Amniotic stem cell (primary cell): Measurements from ENCODE around the gene PHRF1.

Experiments used
- DNase-seq: peaks from one replicate; lab custom pipeline; 2025; lab: John Stamatoyannopoulos, UW

Gene PHRF1

DNA sequence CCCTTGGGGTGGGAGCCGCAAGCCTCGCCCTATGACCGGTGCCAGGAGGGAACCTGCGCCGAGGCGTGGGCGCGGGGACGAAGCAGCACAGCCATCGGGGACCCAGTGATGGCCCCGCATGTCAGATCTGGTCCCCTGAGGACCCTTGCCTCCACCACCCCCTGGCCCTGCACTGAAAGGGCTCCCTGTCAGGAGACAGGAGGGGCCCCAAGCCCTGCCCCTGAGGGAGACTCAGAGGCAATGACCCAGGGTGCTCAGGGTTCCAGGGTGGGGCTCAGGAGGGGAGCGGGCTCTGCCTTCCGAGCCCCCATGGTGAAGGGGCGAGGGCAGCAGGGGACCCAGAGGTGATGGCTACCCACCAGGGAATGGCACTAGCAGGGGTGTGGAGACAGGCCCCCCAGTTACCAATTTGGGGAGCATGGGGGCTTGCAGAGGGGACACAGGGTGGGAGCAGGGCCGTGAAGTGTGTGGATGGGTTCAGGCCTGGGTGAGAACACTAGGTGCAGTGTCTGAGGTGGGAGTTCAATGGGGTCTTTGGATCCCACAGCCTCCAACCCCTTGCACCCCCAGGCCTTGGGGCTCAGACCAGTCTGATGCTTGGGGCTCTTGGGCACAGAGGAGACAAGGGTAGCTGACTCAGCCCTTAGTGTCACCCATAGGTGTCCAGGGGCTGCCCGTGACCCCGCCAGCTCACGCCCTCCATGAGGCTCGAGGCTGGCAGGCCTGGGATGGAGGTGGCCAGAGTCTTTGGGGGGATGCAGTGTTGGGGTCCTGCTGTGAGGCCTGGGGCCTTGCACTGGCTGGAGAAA is 38.4 kb upstream of the PHRF1 start:
- DNase-seq, result no peak

DNA sequence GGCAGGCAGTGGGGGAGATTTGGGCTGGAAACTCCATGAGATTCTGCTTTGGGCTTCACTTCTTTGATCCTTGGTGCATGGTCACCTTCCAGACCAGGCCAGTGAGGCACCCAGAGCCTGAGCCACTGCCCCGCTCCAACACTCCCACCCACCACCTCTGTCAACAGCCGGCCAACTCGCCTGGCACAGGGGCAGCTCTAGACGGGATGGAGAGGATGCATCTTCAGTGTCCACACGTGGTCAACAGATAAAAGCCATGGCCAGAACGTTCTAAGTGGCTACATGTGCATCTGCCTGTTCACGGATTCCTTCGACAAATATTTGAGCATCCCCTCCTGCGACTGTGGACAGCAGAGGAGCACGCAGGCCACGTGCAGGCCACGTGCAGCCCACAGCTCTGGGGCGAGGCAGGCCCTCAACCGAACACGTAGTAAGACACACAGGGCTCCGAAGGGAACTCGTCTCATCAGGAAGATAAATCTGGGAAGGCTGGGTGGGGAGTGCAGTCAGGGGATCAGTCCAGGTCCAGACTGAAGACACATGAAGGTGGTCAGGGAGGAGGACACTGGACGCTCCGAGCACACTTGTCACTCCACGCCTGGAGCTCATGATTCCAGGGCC is 37.7 kb upstream of the PHRF1 start:
- DNase-seq, result no peak

DNA sequence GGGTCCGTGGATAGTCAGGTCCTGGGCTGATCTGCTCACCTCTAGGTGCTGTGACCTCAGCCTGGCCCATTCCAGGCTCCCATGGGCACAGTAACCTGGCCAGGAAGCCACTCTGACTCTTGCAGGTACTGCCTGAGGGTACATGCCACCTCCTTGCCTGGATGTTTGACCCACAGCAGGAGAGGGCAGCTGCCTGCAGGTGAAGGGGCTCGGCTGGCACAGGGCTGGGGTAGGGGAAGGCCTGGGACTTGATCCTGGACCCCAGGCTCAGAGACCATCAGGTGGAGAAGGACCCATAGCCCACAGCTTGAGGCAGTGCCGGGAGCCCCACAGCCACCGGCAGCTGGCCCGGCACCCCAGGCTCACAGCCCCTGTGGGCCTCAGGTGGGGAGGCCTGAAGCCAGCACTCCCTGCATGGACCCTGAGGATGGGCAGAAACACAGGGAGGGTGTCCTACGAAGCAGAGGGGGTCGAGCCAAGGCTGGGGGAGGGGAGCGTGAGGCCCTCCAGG is 36.2 kb upstream of the PHRF1 start:
- DNase-seq, result no peak

DNA sequence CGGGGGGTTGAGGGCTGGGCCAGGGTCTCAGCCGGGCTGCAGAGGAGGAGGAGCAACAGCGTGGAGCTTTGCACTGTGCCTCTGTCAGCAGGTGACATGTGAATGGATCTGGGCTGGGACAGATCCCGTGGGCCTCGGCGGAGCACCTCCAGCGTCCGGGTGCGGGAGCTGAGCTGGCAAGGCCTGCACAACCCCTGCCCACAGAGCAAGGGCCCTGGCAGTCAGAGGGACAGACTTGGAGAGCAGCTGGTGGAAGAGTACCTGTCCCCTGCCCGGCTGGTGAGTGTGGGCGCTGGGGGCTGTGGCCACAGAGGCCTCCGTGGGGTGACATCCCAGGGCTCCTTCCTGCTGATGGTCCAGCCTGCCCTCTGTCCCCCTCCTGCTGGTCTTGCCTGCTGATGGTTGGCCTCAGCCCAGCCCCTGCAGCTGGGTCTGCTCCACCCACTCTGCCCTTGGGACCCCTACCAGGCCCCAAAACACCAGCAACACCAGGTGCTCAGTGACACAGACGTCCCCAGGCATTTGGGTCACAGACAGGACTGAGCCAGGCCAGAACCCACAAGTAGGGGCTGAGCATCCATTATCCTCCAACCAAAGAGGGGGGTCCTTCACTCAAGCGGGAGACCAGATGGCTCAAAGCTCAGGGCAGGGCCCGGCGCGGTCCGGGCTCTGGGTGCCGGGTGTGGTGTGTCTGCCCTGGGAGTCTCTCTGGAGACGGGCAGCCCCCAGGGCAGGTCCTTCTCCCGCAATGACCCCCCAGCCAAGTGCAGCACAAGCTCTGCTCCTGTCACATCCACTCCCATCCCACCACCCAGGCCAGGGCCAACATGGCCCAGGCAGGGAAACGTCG is 35.5 kb upstream of the PHRF1 start:
- no peak for DNase-seq

DNA sequence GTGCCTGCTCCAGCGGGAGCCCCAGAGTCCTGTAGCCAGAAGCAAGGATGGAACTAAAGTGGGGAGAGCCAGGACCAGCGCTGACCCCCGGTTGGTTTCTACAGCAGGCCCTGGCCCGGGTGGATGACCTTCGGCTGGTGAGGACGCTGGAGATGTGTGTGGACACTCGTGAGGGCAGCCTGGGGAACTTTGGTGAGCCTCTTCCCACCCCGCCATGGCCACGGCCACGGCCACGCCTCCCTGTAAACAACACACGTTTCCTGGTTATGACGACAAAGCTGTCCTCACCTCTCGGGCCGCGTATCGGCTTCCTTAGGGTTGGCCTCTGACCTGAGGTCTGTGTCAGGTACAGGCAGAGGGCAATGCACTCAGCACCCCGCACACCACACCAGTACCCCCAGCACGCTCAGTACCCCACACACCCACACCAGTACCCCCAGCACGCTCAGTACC is 34.8 kb upstream of the PHRF1 start:
- no peak for DNase-seq

DNA sequence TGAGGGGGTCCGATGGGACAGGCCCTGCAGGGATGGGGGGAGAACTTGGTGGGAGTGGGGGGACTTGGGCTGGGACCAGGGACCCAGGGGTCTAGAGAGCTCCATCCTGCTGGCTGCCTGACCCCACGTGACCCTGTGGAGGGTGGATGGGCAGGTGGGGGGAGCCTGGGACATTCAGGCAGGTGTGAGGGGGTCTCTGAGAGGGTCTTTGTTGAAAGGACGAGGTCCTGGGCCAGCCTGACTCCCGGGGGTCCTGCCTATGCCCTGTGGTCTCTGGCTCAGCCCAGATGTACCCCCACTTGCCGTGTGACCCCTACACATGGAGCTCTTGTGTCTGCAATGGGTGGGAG is 31.5 kb upstream of the PHRF1 start:
- DNase-seq, result no peak

DNA sequence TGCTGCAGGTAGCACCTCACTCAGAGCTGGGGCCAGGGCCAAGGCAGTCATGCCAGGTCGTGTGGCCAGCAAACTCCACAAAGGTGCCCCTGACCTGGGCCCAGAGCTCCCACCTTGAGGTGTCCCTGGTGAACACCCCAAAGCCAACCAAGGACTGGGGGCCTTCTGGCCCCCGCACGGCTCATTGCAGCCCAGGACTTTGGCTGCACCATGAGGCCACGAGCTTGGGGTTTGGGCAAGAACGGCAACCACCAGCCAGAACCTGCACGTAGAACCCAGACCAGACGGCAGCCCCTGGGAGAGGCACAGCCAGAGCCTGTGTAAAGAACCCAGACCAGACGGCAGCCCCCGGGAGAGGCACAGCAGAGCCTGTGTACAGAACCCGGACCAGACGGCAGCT is 31.1 kb upstream of the PHRF1 start:
- no peak for DNase-seq

DNA sequence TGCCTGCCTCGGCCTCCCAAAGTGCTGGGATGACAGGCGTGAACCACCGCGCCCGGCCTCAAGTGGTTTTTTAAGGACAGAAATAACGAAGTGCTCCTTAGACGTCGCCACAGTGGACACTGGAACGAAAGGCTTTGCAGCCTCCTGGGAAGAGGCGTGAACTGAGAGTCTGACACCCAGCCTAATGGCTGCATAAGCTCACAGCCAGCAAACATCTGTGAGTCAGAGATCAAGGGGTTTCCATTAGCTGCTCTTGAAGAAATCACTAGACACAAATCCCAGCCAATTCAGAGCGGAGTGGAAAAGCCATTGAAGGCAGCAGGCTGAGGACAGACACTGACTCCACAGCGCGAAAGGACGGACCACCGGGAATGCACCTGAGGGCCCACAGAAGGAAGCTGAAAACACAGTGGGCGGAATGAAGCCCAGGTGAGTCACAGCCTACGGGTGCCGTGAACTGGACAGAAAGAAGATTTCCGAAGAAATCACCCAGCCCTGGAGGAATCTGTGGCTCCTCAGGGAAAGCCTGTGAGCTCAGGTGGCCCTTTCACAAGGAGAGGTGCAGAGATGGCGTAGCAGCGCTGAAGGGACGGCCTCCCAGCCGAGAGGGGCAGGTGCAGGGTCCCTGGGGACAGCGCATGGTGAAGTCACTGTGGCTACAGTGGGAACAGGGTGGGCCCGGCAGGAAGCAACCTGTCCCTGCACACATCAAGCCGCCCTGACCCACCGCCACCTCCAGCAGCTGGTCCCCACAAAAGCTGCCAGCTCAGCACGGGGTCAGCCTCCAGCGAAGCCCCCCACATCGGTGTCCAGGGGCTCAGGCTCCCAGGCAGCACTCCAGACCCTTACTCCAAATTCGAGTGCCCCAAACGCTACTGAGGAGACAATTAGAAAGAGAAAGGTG is 27.3 kb upstream of the PHRF1 start:
- no peak for DNase-seq

DNA sequence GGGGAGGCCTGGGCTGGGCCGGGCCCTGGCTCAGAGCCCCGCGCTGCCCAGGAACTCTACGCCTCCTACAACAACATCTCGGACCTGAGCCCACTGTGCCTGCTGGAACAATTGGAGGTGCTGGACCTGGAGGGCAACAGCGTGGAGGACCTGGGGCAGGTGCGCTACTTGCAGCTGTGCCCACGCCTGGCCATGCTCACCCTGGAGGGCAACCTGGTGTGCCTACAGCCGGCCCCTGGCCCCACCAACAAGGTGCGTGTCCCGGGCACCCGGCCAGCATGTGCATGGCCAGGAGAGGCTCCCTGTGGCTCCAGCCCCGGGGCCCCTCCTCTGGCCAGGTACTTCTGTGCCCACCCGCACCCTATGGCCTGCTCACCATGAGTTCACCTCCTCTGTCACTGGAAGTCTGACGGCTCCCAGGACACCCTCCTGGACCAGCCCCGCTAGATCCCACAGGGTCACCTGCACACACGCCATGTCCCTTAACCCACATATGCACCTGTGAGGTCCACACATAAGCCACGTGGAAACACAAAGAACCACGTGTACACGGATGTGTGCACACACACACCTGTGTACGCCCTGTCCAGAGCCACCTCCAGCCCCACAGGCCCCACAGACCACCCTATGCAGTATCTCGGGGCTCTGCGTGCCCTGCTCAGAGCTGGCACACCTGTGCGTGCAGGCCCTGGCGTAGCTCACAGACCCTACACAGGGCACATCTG is 26.1 kb upstream of the PHRF1 start:
- DNase-seq, result no peak

DNA sequence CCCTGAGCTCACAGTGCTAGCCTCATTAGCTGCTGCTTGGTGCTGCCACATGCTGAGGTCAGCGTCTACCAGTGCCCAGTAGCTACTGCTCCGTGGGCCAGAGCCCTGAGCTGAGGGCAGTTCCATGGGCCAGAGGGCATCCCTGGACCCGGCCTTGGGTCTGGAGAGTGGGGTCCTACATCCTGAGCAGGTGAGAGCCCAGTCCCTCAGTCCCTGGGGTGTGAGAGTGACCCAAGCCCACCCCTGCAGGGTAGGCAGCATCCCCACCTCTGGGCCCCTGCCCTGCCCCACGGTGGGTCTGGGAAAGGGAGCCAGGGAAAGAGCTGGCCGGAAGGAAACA is 25.6 kb upstream of the PHRF1 start:
- DNase-seq, result no peak

DNA sequence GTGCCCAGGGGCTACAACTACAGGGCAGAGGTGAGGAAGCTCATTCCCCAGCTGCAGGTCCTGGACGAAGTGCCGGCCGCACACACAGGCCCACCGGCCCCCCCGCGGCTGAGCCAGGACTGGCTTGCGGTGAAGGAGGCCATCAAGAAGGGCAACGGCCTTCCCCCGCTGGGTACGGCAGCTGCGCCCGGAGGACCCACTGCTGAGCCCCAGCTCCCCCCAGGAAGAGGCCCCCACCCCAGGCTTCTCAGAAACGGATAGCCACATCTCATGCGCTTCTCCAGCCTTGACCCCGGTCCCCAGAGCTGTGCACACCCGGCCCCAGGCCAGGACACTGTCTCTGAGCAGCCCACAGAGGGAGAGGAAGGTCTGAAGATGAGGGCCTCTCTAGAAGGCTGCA is 25.1 kb upstream of the PHRF1 start:
- no peak for DNase-seq

DNA sequence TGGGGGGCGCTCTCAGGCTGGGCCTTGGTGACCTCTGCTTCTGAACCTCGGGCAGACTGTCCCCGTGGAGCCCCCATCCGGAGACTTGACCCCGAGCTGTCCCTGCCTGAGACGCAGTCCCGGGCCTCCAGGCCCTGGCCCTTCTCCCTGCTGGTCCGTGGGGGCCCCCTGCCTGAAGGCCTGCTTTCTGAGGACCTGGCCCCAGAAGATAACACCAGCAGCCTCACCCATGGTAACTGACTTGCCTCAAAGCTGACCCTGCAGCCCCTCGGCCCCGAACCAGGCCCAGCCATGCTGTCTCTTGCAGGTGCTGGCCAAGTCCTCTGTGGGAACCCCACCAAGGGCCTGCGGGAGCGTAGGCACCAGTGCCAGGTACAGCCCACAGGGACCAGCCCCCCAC is 24.7 kb upstream of the PHRF1 start:
- DNase-seq, result no peak

DNA sequence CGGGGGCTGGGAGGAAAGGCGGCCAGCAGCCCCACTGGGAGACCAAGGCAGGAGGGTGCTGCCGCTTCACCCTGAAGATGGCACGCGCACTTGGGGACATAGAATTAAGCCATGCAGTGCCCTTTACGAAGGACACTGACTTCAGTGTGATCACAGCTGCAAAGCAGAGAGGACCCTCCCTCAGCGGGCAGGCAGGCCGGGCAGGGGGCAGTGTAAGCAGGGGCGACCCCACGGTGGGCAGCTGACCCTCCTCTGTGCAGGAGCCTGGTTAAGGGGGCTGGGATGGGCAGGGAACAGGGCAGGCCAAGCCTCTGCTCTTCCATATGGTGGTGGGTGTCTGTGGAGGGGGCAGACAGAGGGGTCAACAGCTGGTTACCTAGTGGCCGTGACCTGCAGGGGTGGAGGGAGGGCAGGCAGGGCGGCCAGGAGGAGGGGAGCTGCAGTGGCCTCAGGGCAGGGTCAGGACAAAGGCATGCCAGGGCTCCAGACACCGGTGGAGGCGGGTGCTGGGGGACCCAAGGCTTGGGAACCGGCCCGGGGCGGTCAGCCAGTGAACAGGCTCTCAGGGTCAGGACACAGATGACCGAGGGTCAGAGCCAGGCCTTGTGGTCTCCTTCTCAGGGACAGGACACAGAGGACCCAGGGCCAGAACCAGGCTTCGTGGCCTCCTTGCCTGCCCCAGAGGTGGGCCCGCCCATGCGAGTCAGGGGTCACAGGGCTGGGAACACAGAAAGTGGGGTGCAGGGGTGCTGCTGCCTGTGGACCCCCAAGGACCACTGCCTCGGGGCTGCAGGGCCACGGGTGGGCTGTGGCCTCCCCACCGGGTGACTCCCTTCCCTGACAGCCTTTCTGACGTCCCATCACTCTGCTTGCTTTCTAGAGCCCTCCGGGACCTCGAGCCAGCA is 22.9 kb upstream of the PHRF1 start:
- DNase-seq, result no peak

DNA sequence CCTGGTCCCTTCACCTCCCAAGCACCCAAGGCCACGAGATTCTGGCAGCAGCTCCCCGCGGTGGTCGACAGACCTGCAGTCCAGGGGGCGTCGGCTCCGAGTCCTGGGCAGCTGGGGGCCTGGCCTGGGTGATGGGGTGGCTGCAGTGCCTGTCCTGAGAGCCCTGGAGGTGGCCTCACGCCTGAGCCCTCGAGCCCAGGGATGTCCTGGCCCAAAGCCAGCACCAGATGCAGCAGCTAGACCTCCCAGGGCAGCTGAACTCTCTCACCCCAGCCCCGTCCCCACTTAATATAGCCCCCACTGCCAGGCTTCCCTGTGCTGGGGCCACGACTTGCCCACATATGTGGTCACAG is 22.3 kb upstream of the PHRF1 start:
- DNase-seq, result no peak

DNA sequence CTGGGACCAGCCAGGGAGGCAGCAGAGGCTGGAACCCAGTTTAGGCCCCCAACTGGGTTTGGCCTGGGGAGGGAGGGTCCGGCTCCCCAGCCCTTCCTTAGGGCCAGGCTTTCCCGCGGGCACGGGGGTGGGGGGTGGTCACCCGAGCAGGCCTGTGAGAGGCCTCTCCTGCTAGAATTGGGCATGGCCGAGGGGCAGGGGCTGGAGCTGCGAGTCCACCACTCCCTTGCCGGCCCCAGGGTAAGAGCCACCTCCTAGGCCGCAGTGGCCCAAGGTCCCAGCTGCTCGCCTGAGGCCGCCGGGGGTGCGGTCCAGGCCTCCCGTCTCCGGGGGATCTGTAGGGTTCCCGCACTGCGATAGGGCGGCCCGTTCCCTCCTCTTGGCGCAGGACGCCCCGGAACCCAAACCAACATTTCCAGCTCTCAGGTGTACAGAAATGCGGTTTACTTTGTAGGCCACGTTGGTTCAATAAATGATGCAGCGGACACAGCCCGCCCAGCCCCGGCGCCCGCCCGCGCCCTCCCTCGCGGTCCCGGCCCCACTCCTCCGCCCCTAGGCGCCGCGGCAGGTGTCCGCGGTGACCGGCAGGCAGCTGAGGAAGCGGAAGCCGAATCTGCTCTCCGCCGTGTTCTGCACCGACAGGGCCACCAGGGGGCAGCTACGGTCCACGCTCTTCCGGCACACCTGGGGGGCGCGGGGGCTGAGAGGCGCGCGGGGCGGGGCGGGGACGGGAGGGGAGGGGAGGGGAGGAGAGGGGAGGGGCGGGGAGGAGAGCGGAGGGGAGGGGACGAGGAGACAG is 21.6 kb upstream of the PHRF1 start:
- DNase-seq, result no peak

DNA sequence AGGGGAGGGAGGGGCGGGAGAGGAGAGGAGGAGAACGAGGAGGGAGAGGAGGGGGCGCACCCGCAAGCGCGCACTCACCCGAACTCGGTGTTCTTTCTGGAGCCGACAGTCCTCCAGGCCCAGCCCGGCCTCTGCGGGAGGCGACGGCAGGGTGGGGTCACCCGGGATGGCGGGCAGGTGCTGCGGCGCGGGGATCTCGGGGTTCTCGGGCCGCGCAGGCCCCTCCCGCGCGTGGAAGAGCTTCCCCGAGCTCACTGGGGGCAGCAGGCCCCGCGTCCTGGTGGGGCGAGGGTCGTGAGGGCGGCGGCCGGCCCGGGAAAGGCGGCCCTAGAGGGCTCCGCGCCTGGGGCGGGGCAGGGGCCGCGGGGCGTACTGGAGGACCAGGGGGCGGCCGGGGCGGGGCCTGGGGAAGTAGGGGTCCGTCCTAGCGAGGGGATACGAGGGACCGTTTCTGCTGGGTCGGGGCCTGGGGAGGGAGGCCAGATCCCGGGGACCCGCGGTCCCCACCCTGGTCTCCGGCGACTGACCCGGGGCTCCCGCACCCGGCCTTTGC is 21.0 kb upstream of the PHRF1 start:
- no peak for DNase-seq

DNA sequence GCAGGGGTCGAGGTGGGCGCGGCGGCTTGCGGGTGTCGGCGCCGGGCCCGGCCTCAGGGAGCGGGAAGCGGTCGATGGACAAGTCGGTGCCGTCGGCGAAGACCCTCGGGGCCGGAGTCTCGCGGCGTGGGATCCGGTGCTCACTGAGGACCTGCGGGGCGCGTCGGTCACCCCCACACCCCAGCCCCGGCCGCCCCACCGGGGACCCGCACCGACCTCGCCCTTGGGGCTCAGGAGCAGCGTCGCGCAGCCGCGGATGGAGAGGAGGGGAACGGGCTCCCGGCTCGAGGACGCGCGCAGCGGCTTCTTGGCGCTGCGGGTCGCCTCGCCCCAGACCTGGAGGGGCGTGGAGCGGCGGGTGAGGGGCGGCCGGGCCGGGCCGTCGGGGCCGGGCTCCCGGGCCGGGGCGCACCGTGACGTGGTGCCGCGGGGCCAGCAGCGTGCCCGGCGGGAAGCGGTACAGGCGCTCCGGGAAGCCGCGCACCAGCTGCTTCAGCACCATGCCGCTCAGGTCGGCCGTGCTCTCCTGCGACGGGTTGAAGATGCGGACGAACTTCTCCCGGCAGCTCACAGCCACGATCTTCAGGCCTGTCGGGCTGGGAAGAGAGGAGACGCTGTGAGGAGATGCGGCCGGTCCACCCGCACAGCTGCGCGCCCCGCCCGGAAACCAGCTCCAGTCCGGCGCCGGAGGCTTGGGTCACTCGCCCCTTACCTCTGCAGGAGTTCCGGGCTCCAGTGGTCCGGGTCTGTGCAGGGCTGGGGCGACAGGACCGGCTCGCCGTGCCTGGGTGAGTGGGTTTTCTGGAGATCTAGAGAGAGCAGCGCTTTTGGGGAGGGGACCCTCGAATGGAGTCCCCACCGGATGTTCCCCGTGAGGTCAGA is 20.2 kb upstream of the PHRF1 start:
- no peak for DNase-seq

DNA sequence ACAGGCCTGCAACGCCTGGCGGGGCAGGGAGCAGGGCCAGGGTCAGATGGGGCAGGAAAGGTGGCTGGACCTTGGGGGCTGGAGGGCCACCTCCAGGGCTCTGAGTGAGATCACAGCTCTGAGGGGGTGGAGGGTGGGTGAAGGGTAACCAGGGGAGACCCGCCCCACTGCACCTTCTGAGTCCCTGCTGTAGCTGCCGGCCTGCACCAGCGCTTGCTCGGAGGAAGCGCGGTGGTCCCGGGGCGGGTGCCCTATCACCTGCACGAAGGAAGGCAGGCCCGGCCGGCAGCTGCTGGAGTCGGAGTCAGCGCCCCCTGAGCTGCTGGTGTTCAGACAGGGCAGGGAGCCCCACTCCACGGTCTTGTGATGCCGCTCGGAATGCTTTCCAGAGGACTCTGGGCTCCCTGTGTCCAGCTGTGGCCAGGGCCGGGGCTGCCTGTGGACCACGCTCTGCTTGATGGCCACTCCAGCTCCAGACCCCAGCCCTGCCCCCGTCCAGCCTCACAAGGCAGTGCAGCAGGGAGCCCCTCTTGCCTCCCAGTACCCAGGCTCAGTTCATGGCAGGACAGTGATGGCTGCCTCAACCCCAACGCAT is 19.5 kb upstream of the PHRF1 start:
- DNase-seq, result no peak
